Measurements from ENCODE around the gene C4BPB. TPM values are rescaled to one million over a fixed set of nuclear protein-coding genes. Genes with fewer than 3 reads are reported as not detected.
A peak's percentile ranks its signal among the peaks of the same experiment; 100 is the strongest.

The C4BPB gene
- total RNA-seq, 2 experiments from 2014 or later: 1.3 to 1.4 TPM

GRCh38 chr1:207073906-207074820 is 14.5 kb upstream of the C4BPB start:
- intact Hi-C loops (cut with DNase I, micrococcal nuclease): no loop called here
- Mint-ChIP-seq H3K27ac (no peak overlapping the region), H3K9me3 (ENCODE audit: low read depth) (no peaks in the 10 kb centered on the region), H3K27me3 (peaks cover 5% of the 10 kb centered on the region), H3K4me1 (peaks cover 25% of the 10 kb centered on the region), H3K4me3 (no peak overlapping the region), H3K36me3 (ENCODE audit: low read depth) (no peaks in the 10 kb centered on the region)
- ATAC-seq: no peak
- CTCF ChIA-PET: interaction anchor here (0.6 to 5.2 kb wide), 10 partner anchors 8 to 601 kb away, joined by 3 to 38 read pairs (median 3); partner anchors contain the start of gene PFKFB2
- DNase-seq: no peak
- POLR2A ChIA-PET: interaction anchor here (0.6 kb wide), 1 partner anchor 24 kb away, joined by 3 read pairs; no protein-coding TSS in a partner anchor

- no peak overlapping the region for H3K4me3 Mint-ChIP-seq
- DNase-seq (no peak), ATAC-seq (no peak)
- intact Hi-C loops (cut with DNase I, micrococcal nuclease): loop anchor here in 1 of 2 experiments (2.0 to 5.0 kb wide), 2 partner anchors 69 to 142 kb away; no protein-coding TSS in a partner anchor
- H3K4me1 Mint-ChIP-seq: peaks cover 7% of the 10 kb centered on the region
- ChIA-PET CTCF (interaction anchor here (0.6 to 2.8 kb wide), 10 partner anchors 8 to 444 kb away, joined by 3 to 8 read pairs (median 4); no protein-coding TSS in a partner anchor), POLR2A (no interaction called here)
- no peaks in the 10 kb centered on the region for H3K9me3 Mint-ChIP-seq (ENCODE audit: low read depth)
- no peaks in the 10 kb centered on the region for H3K36me3 Mint-ChIP-seq (ENCODE audit: low read depth)
- peaks cover 5% of the 10 kb centered on the region for H3K27me3 Mint-ChIP-seq
- H3K27ac Mint-ChIP-seq: no peak overlapping the region
Measured at GRCh38 chr1:207076181-207076955, 12.3 kb upstream of the C4BPB start.

DNA sequence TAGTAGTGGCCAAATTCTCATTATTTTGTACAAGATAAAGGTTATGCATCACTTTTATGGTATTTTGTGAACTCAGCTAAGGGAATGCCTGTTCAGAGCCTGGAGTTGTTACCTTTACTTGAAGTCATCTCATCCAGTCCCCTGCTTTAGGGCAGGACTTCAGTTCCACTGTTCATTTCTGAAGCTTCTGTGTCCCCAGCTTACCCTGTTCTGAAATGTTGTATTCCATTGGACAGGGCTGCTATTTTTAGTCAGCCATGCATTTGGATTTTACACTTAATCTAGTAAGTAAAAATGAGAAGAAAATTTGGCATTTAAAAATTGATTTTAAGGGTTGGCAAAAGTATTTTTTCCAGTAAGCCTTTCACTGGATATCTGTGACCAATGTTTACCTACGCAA is 11.6 kb upstream of the C4BPB start:
- Mint-ChIP-seq H3K9me3 (ENCODE audit: low read depth) (no peaks in the 10 kb centered on the region), H3K4me3 (no peak overlapping the region), H3K27ac (no peak overlapping the region), H3K36me3 (ENCODE audit: low read depth) (no peaks in the 10 kb centered on the region), H3K4me1 (peaks cover 1% of the 10 kb centered on the region), H3K27me3 (peaks cover 5% of the 10 kb centered on the region)
- DNase-seq (no peak), ATAC-seq (no peak)
- intact Hi-C loops (cut with DNase I, micrococcal nuclease): loop anchor here (1.0 to 5.0 kb wide), 3 partner anchors 27 to 142 kb away; no protein-coding TSS in a partner anchor
- ChIA-PET POLR2A (no interaction called here), CTCF (interaction anchor here (0.6 to 2.8 kb wide), 7 partner anchors 19 to 444 kb away, joined by 3 to 8 read pairs (median 3); no protein-coding TSS in a partner anchor)

GRCh38 chr1:207077470-207078377 is 10.9 kb upstream of the C4BPB start:
- Mint-ChIP-seq H3K9me3 (ENCODE audit: low read depth) (no peaks in the 10 kb centered on the region), H3K27me3 (peaks cover 8% of the 10 kb centered on the region), H3K36me3 (ENCODE audit: low read depth) (no peaks in the 10 kb centered on the region), H3K27ac (no peak overlapping the region), H3K4me1 (no peaks in the 10 kb centered on the region), H3K4me3 (no peak overlapping the region)
- DNase-seq: peak; percentile 76
- ATAC-seq: peak; percentile 92
- ChIA-PET POLR2A (no interaction called here), CTCF (interaction anchor here (0.6 to 3.4 kb wide), 10 partner anchors 11 to 327 kb away, joined by 3 to 13 read pairs (median 3); partner anchors contain the start of gene C4BPB)
- intact Hi-C loops (cut with DNase I, micrococcal nuclease): loop anchor here (1.0 to 5.0 kb wide), 4 partner anchors 27 to 422 kb away; no protein-coding TSS in a partner anchor

DNA sequence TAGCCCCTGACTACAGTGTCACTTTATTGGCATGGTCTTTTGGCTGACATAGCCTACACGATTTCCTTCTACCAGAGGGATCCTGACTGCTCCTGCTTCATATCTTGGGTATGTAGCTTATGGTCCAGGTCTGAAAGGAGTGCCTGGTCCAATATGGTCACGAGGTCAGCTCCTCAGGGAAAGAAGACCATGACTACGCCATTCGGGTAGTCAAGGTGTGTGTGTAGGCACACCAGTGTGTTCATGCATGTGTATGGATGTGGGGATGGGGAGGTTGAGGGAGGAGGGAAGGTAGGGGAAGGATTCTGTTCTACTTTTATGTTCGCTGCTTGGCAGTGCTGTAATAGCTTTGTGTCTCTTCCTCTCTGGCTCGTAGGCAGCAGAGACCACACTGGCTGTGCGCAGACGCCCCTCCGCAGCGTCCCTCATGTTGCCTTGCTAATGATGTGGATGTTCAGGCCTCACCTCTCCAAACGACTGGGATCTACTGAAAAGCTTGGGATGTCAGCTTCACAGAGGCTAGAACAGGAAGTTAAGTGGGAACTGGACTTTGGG is 10.0 kb upstream of the C4BPB start:
- Mint-ChIP-seq H3K9me3 (ENCODE audit: low read depth) (no peaks in the 10 kb centered on the region), H3K27ac (no peak overlapping the region), H3K36me3 (ENCODE audit: low read depth) (no peaks in the 10 kb centered on the region), H3K27me3 (peaks cover 12% of the 10 kb centered on the region), H3K4me3 (no peak overlapping the region), H3K4me1 (no peaks in the 10 kb centered on the region)
- ATAC-seq (no peak), DNase-seq (no peak)
- CTCF ChIA-PET: interaction anchor here (0.6 to 3.4 kb wide), 12 partner anchors 10 to 931 kb away, joined by 3 to 13 read pairs (median 3); partner anchors contain the start of genes C4BPB and PFKFB2
- intact Hi-C loops (cut with DNase I, micrococcal nuclease): loop anchor here in 1 of 2 experiments (1.0 to 5.0 kb wide), 2 partner anchors 71 to 421 kb away; no protein-coding TSS in a partner anchor
- POLR2A ChIA-PET: no interaction called here

DNA sequence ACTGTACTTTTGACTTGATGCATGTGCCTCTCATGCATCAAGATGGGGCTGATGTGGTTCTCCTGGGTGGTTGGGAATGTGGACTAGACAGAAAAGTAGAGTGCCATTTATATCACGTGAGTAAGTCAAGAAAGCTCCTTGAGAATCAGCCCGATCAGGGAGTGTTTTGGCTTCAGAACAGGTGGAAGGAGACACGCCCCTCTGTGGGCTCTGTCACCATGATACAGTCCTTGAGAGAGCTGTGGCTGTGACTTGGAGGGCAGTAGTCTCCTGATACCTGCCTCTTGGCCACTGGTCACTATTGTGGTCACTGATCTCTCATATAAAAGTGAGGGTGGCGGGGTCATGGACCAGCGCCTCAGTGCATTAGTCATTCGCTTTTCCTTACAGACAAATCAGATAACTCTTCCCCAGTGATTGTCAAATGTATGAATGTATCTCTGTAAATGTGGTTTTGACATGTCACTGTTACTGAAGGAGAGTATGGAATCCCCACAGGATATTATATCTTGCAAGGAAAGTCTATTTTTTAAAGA is 8.9 kb upstream of the C4BPB start:
- Mint-ChIP-seq H3K36me3 (ENCODE audit: low read depth) (no peaks in the 10 kb centered on the region), H3K27ac (no peak overlapping the region), H3K4me3 (no peak overlapping the region), H3K9me3 (ENCODE audit: low read depth) (no peaks in the 10 kb centered on the region), H3K27me3 (peaks cover 12% of the 10 kb centered on the region), H3K4me1 (peaks cover 3% of the 10 kb centered on the region)
- ChIA-PET CTCF (interaction anchor here (0.6 to 5.6 kb wide), 13 partner anchors 7 to 549 kb away, joined by 3 to 38 read pairs (median 4); partner anchors contain the start of gene PFKFB2), POLR2A (no interaction called here)
- ATAC-seq (no peak), DNase-seq (no peak)
- intact Hi-C loops (cut with DNase I, micrococcal nuclease): loop anchor here in 1 of 2 experiments (5.0 kb wide), 2 partner anchors 72 to 593 kb away; no protein-coding TSS in a partner anchor

DNA sequence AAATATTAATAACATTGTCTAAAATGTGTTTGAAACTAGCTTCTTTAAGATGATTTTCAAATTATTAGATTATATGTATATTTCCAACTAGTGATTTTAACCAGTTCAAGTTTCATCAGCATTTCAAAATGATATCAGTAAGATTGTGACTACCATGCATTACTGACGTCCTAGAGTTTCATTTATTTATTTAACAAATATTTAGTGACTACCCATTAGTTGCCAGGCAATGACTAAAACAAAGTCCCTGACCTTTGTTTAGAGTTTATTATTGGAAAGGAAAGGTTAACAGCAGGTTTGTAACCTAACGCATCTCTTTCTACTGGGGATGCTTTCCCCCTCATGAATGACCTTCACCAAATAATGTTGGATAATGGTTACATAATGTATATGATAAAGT is 7.6 kb upstream of the C4BPB start:
- Mint-ChIP-seq H3K9me3 (ENCODE audit: low read depth) (no peaks in the 10 kb centered on the region), H3K4me3 (no peak overlapping the region), H3K27me3 (peaks cover 12% of the 10 kb centered on the region), H3K36me3 (ENCODE audit: low read depth) (no peaks in the 10 kb centered on the region), H3K4me1 (peaks cover 9% of the 10 kb centered on the region), H3K27ac (no peak overlapping the region)
- CTCF ChIA-PET: interaction anchor here (0.6 to 5.6 kb wide), 8 partner anchors 8 to 419 kb away, joined by 3 to 38 read pairs (median 5); partner anchors contain the start of gene CR1
- ATAC-seq (no peak), DNase-seq (no peak)
- intact Hi-C loops (cut with DNase I, micrococcal nuclease): loop anchor here in 1 of 2 experiments (5.0 kb wide), 1 partner anchor 591 kb away; no protein-coding TSS in a partner anchor
- POLR2A ChIA-PET: no interaction called here

DNA sequence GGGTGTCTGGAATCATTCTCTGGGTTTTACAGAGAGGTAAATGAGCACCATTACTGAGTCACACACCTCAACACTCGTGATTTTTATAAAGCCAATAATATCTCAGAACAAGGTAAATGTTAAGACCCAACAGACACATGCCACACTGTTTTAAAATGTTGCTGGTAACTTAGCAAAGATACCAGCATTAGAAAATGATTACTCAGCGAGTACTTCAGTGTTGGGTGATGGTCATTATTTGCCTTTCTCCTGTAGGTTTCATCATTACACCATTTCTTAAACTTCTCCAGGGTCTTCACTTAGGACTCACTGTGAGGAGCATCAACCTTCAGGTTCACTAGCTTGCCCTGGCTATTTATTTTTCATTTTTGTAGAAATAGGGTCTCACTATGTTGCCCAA is 6.9 kb upstream of the C4BPB start:
- DNase-seq: no peak
- Mint-ChIP-seq H3K36me3 (ENCODE audit: low read depth) (no peaks in the 10 kb centered on the region), H3K4me1 (peaks cover 9% of the 10 kb centered on the region), H3K4me3 (no peak overlapping the region), H3K27ac (no peak overlapping the region), H3K27me3 (peaks cover 12% of the 10 kb centered on the region), H3K9me3 (ENCODE audit: low read depth) (no peaks in the 10 kb centered on the region)
- CTCF ChIA-PET: interaction anchor here (0.8 to 5.6 kb wide), 6 partner anchors 9 to 418 kb away, joined by 3 to 38 read pairs (median 14); no protein-coding TSS in a partner anchor
- ATAC-seq: no peak
- POLR2A ChIA-PET: no interaction called here
- intact Hi-C loops (cut with DNase I, micrococcal nuclease): loop anchor here in 1 of 2 experiments (5.0 kb wide), 1 partner anchor 590 kb away; no protein-coding TSS in a partner anchor

- DNase-seq (no peak), ATAC-seq (no peak)
- Mint-ChIP-seq H3K27me3 (peaks cover 7% of the 10 kb centered on the region), H3K4me3 (no peak overlapping the region), H3K9me3 (ENCODE audit: low read depth) (no peaks in the 10 kb centered on the region), H3K4me1 (peaks cover 15% of the 10 kb centered on the region), H3K27ac (no peak overlapping the region), H3K36me3 (ENCODE audit: low read depth) (no peaks in the 10 kb centered on the region)
- ChIA-PET POLR2A (no interaction called here), CTCF (interaction anchor here (0.5 to 5.6 kb wide), 24 partner anchors 8 to 588 kb away, joined by 3 to 38 read pairs (median 4); partner anchors contain the start of genes C1orf116 and PFKFB2)
- intact Hi-C loops (cut with DNase I, micrococcal nuclease): loop anchor here (1.0 to 5.0 kb wide), 4 partner anchors 320 to 588 kb away; no protein-coding TSS in a partner anchor
Measured at GRCh38 chr1:207084232-207084631, 4.4 kb upstream of the C4BPB start.

Data from activated CD4-positive, alpha-beta T cell treated with anti-CD3 and anti-CD28 coated beads for 36 hours (primary cell).